Esophagus muscularis mucosa (tissue), 4 donors: ENCODE results near the gene APPL2. TPM values are rescaled to one million over a fixed set of nuclear protein-coding genes. Genes with fewer than 3 reads are reported as not detected.
"Not testable (repeated sequence)": the region's sequence is repeated elsewhere in the genome, so short reads cannot be mapped to it uniquely, and the experiment has no call there.

Experiments used
- DNase-seq: peaks from one replicate; pipeline ENCODE4 v3.0.0-alpha.2; 2017; ENCODE audit errors: extremely low spot score
- H3K27ac ChIP-seq, 4 donors: fragments of 200-600 bp; sonication (generic); replicated peaks in 1 of 4; 1 replicate in 3 of 4; 2 replicates in 1 of 4; pipeline ENCODE4 v1.5.1; 2016 to 2019; ENCODE audit warnings: mild to moderate bottlenecking in 1 of 4
- H3K27me3 ChIP-seq, 4 donors: fragments of 200-600 bp; sonication (generic); one replicate each; pipeline versions ENCODE4 v1.5.1 to v1.6.0; 2016 to 2019
- H3K36me3 ChIP-seq, 4 donors: fragments of 200-600 bp; sonication (generic); one replicate each; pipeline ENCODE4 v1.5.1; 2016 to 2019
- H3K4me1 ChIP-seq, 4 donors: fragments of 200-600 bp; sonication (generic); one replicate each; pipeline ENCODE4 v1.5.1; 2016 to 2019
- H3K4me3 ChIP-seq, 4 donors: fragments of 200-600 bp; sonication (generic); 1 replicate in 2 of 4; 2 replicates in 2 of 4; pipeline ENCODE4 v1.5.1; 2016 to 2019; ENCODE audit warnings: mild to moderate bottlenecking in 4 of 4, moderate library complexity in 1 of 4
- H3K9me3 ChIP-seq, 4 donors: fragments of 200-600 bp; sonication (generic); 1 replicate in 3 of 4; 2 replicates in 1 of 4; pipeline ENCODE4 v1.5.1; 2016 to 2019
- EP300 ChIP-seq: sonication (generic); formaldehyde crosslinking; IDR thresholded peaks from one replicate; pipeline ENCODE4 v1.6.1; 2017; ENCODE audit warnings: antibody characterized with exemption
- POLR2A ChIP-seq: fragments of 450-650 bp; IDR thresholded peaks from one replicate; pipeline ENCODE4 v1.6.1; 2017; ENCODE audit warnings: antibody characterized with exemption, moderate library complexity, mild to moderate bottlenecking, low read depth
- POLR2AphosphoS5 ChIP-seq, 2 donors: sonication (generic); formaldehyde crosslinking; IDR thresholded peaks; one replicate each; pipeline ENCODE4 v1.6.1; 2017; ENCODE audit warnings: antibody characterized with exemption in 2 of 2
- WGBS: methylation state at CpG from one replicate; pipeline ENCODE4 v1.1.5; 2018; 5-methylcytosine and 5-hydroxymethylcytosine counted together
- intact Hi-C: fragments of 100-400 bp; cut with DNase I; formaldehyde crosslinking; loops from one replicate; pipeline ENCODE4 v1.15.1; 2023
- total RNA-seq, 4 donors: library from RNA; depleted of rRNA; stranded (reverse); fragments of >200 nt; gene quantifications; one replicate each; pipeline versions ENCODE4 v1.1.0 to v1.2.1, GENCODE V29; 2016
- TF ChIP-seq, protein P1 (sequence below), 3 experiments: fragments of 200-600 bp in 2 of 3; fragments of 450-650 bp in 1 of 3; sonication (generic) in 2 of 3; IDR thresholded peaks; one replicate each; pipeline ENCODE4 v1.5.1; 2017 to 2019; ENCODE audit warnings: antibody characterized with exemption in 3 of 3, mild to moderate bottlenecking in 2 of 3, moderate library complexity in 1 of 3

The APPL2 gene
- total RNA-seq, 4 donors from 2014 or later, result 16.6 to 30.0 (median 23.3) TPM

DNA sequence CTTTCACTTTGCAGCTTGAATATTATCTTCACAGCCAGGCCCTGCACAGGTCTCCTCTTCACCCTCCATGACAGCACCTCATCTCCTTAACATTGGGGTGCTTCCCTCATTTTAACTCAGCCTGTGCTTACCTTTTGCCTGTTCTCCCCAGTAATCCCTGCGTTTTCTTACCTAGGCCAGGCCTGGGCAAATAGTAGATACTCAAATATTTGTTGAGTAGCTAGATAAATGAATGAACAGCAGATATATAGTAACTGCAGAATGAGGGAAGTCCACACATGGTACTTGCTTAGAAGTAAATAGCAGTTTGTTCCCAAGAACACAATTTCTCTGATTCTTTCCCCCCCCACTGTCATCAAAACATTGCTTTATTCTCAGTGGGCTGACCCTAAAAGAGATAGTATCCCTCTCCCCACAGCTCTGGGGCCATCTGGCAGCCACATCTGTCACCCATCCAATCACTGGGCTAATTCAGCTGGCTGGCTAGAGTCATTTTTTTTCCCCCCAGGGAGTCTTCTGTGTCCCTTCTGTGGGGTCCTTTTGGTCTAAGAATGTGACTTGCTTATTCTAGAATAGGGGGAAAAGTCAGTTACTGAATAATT lies 43.2 kb downstream of the APPL2 start:
- TF ChIP-seq POLR2AphosphoS5 (IDR thresholded peaks at IDR 0.05) (no peak), EP300 (no peak), POLR2A (no peak)
- TF ChIP-seq, protein P1, sequence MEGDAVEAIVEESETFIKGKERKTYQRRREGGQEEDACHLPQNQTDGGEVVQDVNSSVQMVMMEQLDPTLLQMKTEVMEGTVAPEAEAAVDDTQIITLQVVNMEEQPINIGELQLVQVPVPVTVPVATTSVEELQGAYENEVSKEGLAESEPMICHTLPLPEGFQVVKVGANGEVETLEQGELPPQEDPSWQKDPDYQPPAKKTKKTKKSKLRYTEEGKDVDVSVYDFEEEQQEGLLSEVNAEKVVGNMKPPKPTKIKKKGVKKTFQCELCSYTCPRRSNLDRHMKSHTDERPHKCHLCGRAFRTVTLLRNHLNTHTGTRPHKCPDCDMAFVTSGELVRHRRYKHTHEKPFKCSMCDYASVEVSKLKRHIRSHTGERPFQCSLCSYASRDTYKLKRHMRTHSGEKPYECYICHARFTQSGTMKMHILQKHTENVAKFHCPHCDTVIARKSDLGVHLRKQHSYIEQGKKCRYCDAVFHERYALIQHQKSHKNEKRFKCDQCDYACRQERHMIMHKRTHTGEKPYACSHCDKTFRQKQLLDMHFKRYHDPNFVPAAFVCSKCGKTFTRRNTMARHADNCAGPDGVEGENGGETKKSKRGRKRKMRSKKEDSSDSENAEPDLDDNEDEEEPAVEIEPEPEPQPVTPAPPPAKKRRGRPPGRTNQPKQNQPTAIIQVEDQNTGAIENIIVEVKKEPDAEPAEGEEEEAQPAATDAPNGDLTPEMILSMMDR (IDR thresholded peaks at IDR 0.05), result no peak
- Histone ChIP-seq H3K36me3 (peaks cover 21 to 98% (median 91%) of the 10 kb centered on the region in 4 donors), H3K27me3 (no peaks in the 10 kb centered on the region), H3K9me3 (no peaks in the 10 kb centered on the region), H3K4me1 (no peaks in the 10 kb centered on the region), H3K27ac (no peak overlapping the region), H3K4me3 (no peak overlapping the region)
- intact Hi-C loops, result no loop called here
- 94% methylated on average over 1 of the region's 1 CpG for WGBS
- no peak for DNase-seq

GRCh38 chr12:105190530-105190929 lies 45.4 kb downstream of the APPL2 start:
- 93% methylated on average over 6 of the region's 6 CpGs for WGBS
- Histone ChIP-seq H3K9me3 (no peaks in the 10 kb centered on the region), H3K36me3 (peaks cover 14 to 98% (median 88%) of the 10 kb centered on the region in 4 donors), H3K27ac (no peak overlapping the region), H3K4me3 (no peak overlapping the region), H3K4me1 (no peaks in the 10 kb centered on the region), H3K27me3 (no peaks in the 10 kb centered on the region)
- no peak for DNase-seq
- intact Hi-C loops, result no loop called here
- TF ChIP-seq POLR2AphosphoS5 (IDR thresholded peaks at IDR 0.05), result no peak
- no peak for TF ChIP-seq POLR2A
- TF ChIP-seq EP300, result no peak
- TF ChIP-seq, protein P1 (IDR thresholded peaks at IDR 0.05), result no peak

- H3K27me3 ChIP-seq, result no peaks in the 10 kb centered on the region
- no peak overlapping the region for H3K27ac ChIP-seq
- H3K36me3 ChIP-seq, result peaks cover 15 to 98% (median 89%) of the 10 kb centered on the region in 4 donors
- intact Hi-C loops, result no loop called here
- no peak for TF ChIP-seq POLR2A
- WGBS, result 79% methylated on average over 6 of the region's 6 CpGs
- H3K4me1 ChIP-seq, result no peaks in the 10 kb centered on the region
- H3K9me3 ChIP-seq, result no peaks in the 10 kb centered on the region
- H3K4me3 ChIP-seq, result no peak overlapping the region
- DNase-seq, result no peak
These were observed 46.7 kb downstream of the APPL2 start for GRCh38 chr12:105189293-105189692.

- intact Hi-C loops, H3K27me3 ChIP-seq, H3K27ac ChIP-seq, H3K4me1 ChIP-seq, DNase-seq, H3K9me3 ChIP-seq, H3K4me3 ChIP-seq: not testable (repeated sequence)
- WGBS, result 96% methylated on average over 5 of the region's 5 CpGs
- peaks cover 16 to 65% (median 51%) of the 10 kb centered on the region in 4 donors for H3K36me3 ChIP-seq
These were observed 52.0 kb downstream of the APPL2 start for GRCh38 chr12:105183976-105184375.

- DNase-seq, H3K27me3 ChIP-seq, intact Hi-C loops, H3K4me1 ChIP-seq, H3K4me3 ChIP-seq, H3K9me3 ChIP-seq, H3K27ac ChIP-seq: not testable (repeated sequence)
- peaks cover 12 to 61% (median 47%) of the 10 kb centered on the region in 4 donors for H3K36me3 ChIP-seq
- WGBS, result 95% methylated on average over 4 of the region's 4 CpGs
These were observed 52.6 kb downstream of the APPL2 start for GRCh38 chr12:105183406-105183805.

- H3K9me3 ChIP-seq, H3K27ac ChIP-seq, intact Hi-C loops, H3K27me3 ChIP-seq, H3K4me1 ChIP-seq, H3K4me3 ChIP-seq, DNase-seq: not testable (repeated sequence)
- H3K36me3 ChIP-seq, result peaks cover 0 to 64% (median 44%) of the 10 kb centered on the region in 4 donors
- WGBS, result 100% methylated on average over 1 of the region's 1 CpG
These were observed 56.9 kb downstream of the APPL2 start for GRCh38 chr12:105179114-105179513.

DNA sequence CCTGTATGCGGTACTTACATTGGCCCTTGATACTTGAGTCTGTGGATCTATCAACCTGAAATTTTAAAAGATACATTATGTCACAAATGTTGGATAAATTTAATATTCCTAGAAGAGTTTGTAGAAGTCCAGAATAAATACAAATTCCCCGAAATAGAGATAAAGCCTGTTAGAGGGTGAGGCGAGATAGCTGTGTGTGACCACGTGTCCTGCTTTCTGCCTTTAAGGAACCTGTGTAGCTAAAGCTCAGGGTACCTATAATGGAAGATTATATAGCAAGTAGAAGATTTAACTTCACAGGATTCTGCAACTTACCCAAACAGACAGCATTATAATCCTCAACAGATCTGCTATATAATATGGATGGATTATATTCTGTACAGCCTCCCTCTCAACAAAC lies 58.8 kb downstream of the APPL2 start:
- Histone ChIP-seq H3K27ac (no peak overlapping the region), H3K36me3 (peaks cover 0 to 70% (median 47%) of the 10 kb centered on the region in 4 donors), H3K4me3 (no peak overlapping the region), H3K4me1 (no peaks in the 10 kb centered on the region), H3K27me3 (no peaks in the 10 kb centered on the region), H3K9me3 (no peaks in the 10 kb centered on the region)
- intact Hi-C loops, result no loop called here
- TF ChIP-seq POLR2AphosphoS5 (IDR thresholded peaks at IDR 0.05) (no peak), EP300 (no peak), POLR2A (no peak)
- TF ChIP-seq, protein P1 (IDR thresholded peaks at IDR 0.05), result no peak
- no peak for DNase-seq
- WGBS, result 93% methylated on average over 4 of the region's 4 CpGs
